ENCODE data around the gene C17orf58. TPM values are rescaled to one million over a fixed set of nuclear protein-coding genes. Genes with fewer than 3 reads are reported as not detected.
"Not testable (repeated sequence)": the region's sequence is repeated elsewhere in the genome, so short reads cannot be mapped to it uniquely, and the experiment has no call there.

The C17orf58 gene
- total and polyA plus RNA-seq, 3 experiments from 2014 or later, result 2.2 to 45.8 (median 45.7) TPM

DNA sequence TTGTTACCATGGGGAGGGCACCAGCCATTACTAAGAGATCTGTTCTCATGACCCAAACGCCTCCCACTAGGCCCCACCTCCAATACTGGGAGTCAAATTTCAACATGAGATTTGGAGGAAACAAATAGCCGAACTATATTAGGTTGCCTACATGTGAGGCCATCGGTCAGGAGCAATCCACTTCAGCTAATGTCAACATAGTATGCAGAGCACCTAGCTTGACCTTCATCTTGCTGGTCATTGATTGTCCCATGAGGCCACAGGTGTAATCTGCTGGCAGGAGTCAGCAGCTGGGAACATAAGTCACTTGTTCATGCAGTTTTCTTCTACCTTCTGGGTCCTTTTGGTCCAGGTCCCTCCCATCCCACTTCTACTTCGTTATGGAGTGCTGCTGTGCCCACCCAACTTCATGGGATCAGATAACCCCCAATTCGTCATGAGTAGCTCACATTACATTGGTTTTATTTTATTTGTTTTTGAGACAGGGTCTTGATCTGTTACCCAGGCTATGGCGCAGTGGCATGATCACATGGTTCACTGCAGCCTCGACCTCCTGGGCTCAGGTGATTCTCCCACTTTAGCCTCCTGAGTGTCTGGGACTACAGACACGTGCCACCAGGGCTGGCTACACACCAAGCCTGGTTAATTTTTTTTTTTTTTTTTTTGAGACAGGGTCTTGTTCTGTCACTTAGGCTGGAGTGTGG is 33.4 kb upstream of the C17orf58 start:
- Histone ChIP-seq H3K4me3 (ENCODE audit: low read length) (no peak overlapping the region), H3K27ac (ENCODE audit: low read depth, low read length) (peak overlapping the region; percentile 11), H3K4me1 (ENCODE audit: insufficient read depth, low read length) (no peaks in the 10 kb centered on the region), H3K27me3 (ENCODE audit: insufficient read depth, low read length, poor library complexity, severe bottlenecking) (no peaks in the 10 kb centered on the region), H3K36me3 (ENCODE audit: insufficient read depth, low read length) (no peaks in the 10 kb centered on the region), H3K9me3 (ENCODE audit: low read length) (no peaks in the 10 kb centered on the region)
- no peaks in the 10 kb centered on the region for H3K36me3 Mint-ChIP-seq
- ChIA-PET POLR2A (no interaction called here), CTCF (no interaction called here)
- no peaks in the 10 kb centered on the region for H3K4me1 Mint-ChIP-seq
- H3K27ac Mint-ChIP-seq, result no peak overlapping the region
- H3K27me3 Mint-ChIP-seq, result peaks cover 0 to 2% of the 10 kb centered on the region in 2 donors
- no peak for DNase-seq
- no peak overlapping the region for H3K4me3 Mint-ChIP-seq
- H3K9me3 Mint-ChIP-seq, result no peaks in the 10 kb centered on the region

DNA sequence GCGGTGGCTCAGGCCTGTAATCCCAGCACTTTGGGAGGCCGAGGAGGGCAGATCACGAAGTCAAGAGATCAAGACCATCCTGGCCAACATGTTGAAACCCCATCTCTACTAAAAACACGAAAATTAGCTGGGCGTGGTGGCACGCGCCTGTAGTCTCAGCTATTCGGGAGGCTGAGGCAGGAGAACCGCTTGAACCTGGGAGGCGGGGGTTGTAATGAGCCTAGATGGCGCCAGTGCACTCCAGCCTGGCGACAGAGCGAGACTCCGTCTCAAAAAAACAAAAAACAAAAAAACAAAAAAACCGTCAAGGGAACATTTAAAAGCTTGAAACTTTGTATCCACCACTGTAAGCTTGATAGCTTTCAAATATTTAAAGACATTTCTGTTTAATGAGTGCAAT is 26.3 kb upstream of the C17orf58 start:
- CTCF ChIA-PET, result interaction anchor here (1.7 kb wide), 1 partner anchor 11 kb away, joined by 4 read pairs; no protein-coding TSS in a partner anchor
- H3K9me3 Mint-ChIP-seq; DNase-seq; H3K4me1 ChIP-seq (ENCODE audit: insufficient read depth, low read length); H3K9me3 ChIP-seq (ENCODE audit: low read length); H3K27me3 ChIP-seq (ENCODE audit: insufficient read depth, low read length, poor library complexity, severe bottlenecking); H3K27me3 Mint-ChIP-seq; H3K27ac ChIP-seq (ENCODE audit: low read depth, low read length); H3K4me3 ChIP-seq (ENCODE audit: low read length); H3K36me3 Mint-ChIP-seq; POLR2A ChIA-PET; H3K36me3 ChIP-seq (ENCODE audit: insufficient read depth, low read length): not testable (repeated sequence)
- H3K27ac Mint-ChIP-seq, result peak overlapping the region in 1 of 8 donors; percentile 74
- peak overlapping the region in 1 of 7 donors; percentile 83 for H3K4me3 Mint-ChIP-seq
- peaks cover 14 to 20% (median 19%) of the 10 kb centered on the region in 3 donors for H3K4me1 Mint-ChIP-seq

DNA sequence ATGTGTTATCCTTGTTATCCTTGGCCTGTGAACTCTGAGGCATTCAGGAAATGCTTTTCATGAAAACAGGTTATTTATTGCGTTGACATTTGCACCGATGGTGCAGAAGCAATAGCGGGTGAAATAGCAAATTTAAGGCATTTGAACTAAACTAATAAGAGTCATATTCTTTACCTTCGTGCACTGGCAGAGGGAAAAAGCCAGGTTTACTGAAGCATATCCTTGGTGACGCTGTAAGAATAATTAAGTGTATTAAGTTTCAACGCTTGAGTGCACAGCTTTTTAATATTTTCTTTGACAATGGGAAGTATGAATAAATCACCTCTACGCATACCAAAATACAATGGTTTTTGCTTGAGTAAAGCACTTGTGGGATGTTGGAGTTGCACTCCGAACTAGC is 25.7 kb upstream of the C17orf58 start:
- no peak for DNase-seq
- Histone ChIP-seq H3K4me1 (ENCODE audit: insufficient read depth, low read length) (peaks cover 9% of the 10 kb centered on the region), H3K36me3 (ENCODE audit: insufficient read depth, low read length) (no peaks in the 10 kb centered on the region), H3K9me3 (ENCODE audit: low read length) (no peaks in the 10 kb centered on the region), H3K27me3 (ENCODE audit: insufficient read depth, low read length, poor library complexity, severe bottlenecking) (no peaks in the 10 kb centered on the region), H3K4me3 (ENCODE audit: low read length) (no peak overlapping the region), H3K27ac (ENCODE audit: low read depth, low read length) (no peak overlapping the region)
- peaks cover 15 to 22% (median 21%) of the 10 kb centered on the region in 3 donors for H3K4me1 Mint-ChIP-seq
- peak overlapping the region in 4 of 8 donors; percentile 43 to 74 (median 60) for H3K27ac Mint-ChIP-seq
- POLR2A ChIA-PET, result no interaction called here
- peaks cover 0 to 8% (median 0%) of the 10 kb centered on the region in 3 donors for H3K36me3 Mint-ChIP-seq
- CTCF ChIA-PET, result no interaction called here
- peaks cover 0 to 7% of the 10 kb centered on the region in 2 donors for H3K27me3 Mint-ChIP-seq
- H3K9me3 Mint-ChIP-seq, result peaks cover 0 to 6% (median 0%) of the 10 kb centered on the region in 5 donors
- peak overlapping the region in 6 of 7 donors; percentile 29 to 83 (median 51) for H3K4me3 Mint-ChIP-seq

DNA sequence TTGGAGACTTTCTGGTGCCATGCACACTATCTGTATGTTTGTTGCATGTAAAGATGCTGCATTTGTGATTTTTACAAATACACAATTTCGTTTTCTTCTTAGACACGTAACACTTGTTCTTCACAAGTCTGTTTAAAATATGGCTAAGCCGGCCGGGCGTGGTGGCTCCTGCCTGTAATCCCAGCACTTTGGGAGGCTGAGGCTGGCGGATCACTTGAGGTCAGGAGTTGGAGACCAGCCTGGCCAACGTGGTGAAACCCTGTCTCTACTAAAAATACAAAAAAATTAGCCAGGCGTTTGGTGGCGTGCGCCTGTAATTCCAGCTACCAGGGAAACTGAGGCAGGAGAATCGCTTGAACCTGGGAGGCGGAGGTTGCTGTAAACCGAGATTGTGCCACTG is 24.5 kb upstream of the C17orf58 start:
- H3K36me3 ChIP-seq (ENCODE audit: insufficient read depth, low read length); H3K27me3 ChIP-seq (ENCODE audit: insufficient read depth, low read length, poor library complexity, severe bottlenecking); H3K36me3 Mint-ChIP-seq; H3K9me3 Mint-ChIP-seq; H3K9me3 ChIP-seq (ENCODE audit: low read length); DNase-seq; H3K4me1 ChIP-seq (ENCODE audit: insufficient read depth, low read length); H3K27me3 Mint-ChIP-seq: not testable (repeated sequence)
- H3K27ac ChIP-seq (ENCODE audit: low read depth, low read length), result peak overlapping the region; percentile 57
- Mint-ChIP-seq H3K4me1 (peaks cover 15 to 24% (median 21%) of the 10 kb centered on the region in 3 donors), H3K27ac (peak overlapping the region; percentile 74 to 97 (median 92)), H3K4me3 (peak overlapping the region; percentile 84 to 92 (median 86))
- CTCF ChIA-PET, result interaction anchor here (0.7 to 1.8 kb wide), 3 partner anchors 11 to 363 kb away, joined by 3 to 14 read pairs (median 13); partner anchors contain the start of gene KPNA2
- H3K4me3 ChIP-seq (ENCODE audit: low read length), result peak overlapping the region; percentile 61
- POLR2A ChIA-PET, result interaction anchor here (0.9 to 1.5 kb wide), 2 partner anchors 12 to 66 kb away, joined by 3 to 5 read pairs; no protein-coding TSS in a partner anchor

DNA sequence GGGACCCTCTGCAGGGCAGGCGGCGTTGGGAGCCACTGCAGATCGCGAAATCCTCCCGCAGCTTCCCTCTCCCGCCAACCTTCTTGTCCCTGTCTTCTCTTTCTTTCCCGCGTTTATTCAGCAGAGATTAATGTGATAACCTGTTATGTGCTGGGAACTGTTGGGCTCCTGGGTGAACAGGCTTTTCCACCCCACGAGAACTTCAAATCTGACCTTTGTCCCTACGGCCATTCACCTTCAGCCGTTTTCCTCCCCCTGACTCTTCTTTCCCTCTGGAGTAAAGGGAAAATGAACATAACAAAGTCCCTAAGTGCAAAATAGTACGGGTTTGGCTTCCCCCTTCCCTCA is 24.1 kb upstream of the C17orf58 start:
- H3K4me1 Mint-ChIP-seq, result peaks cover 15 to 24% (median 21%) of the 10 kb centered on the region in 3 donors
- Histone ChIP-seq H3K4me3 (ENCODE audit: low read length) (peak overlapping the region; percentile 61), H3K27ac (ENCODE audit: low read depth, low read length) (peak overlapping the region; percentile 57), H3K4me1 (ENCODE audit: insufficient read depth, low read length) (peaks cover 9% of the 10 kb centered on the region), H3K27me3 (ENCODE audit: insufficient read depth, low read length, poor library complexity, severe bottlenecking) (no peaks in the 10 kb centered on the region), H3K36me3 (ENCODE audit: insufficient read depth, low read length) (no peaks in the 10 kb centered on the region), H3K9me3 (ENCODE audit: low read length) (no peaks in the 10 kb centered on the region)
- DNase-seq, result no peak
- peaks cover 0 to 7% of the 10 kb centered on the region in 2 donors for H3K27me3 Mint-ChIP-seq
- ChIA-PET POLR2A (interaction anchor here (0.9 to 1.5 kb wide), 3 partner anchors 12 to 66 kb away, joined by 3 to 8 read pairs (median 5); no protein-coding TSS in a partner anchor), CTCF (interaction anchor here (0.7 to 1.8 kb wide), 9 partner anchors 10 to 363 kb away, joined by 3 to 14 read pairs (median 3); partner anchors contain the start of genes C17orf58 and KPNA2)
- H3K4me3 Mint-ChIP-seq, result peak overlapping the region; percentile 84 to 92 (median 86)
- H3K9me3 Mint-ChIP-seq, result peaks cover 0 to 6% (median 0%) of the 10 kb centered on the region in 5 donors
- H3K36me3 Mint-ChIP-seq, result peaks cover 0 to 8% (median 0%) of the 10 kb centered on the region in 3 donors
- peak overlapping the region; percentile 74 to 97 (median 92) for H3K27ac Mint-ChIP-seq

DNA sequence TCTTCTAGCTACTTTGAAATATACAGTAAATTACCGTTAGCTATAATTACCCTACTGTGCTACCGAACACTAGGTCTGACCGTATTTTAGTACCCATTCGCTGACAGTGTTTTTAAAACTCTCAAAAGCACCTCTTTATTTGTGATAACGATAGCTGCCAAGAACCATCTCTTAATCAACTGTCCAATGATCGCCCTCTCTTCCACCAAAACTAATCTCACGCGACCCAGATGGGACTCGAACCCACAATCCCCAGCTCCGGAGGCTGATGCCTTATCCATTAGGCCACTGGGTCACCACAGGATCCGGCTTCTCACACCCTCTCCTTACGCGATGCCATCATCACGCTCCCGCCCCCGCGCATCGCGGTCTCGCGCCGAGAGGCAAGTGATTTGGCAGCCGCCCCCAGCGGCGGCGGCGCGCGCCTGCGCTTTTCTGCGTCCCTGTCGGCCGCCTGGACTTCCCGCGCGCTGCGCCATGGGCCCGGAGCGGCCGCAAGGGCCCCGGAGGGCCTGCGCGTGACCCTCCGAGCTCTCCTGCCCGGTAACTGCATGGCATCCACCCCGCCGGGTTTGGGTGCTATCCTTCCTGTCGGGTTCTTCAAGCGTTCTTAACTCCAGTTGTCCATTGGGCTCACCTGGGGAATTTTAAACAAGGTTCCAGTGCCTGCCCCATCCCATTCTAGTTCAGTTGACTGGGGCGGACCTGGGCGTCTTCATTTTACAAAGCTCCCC is 23.6 kb upstream of the C17orf58 start:
- Mint-ChIP-seq H3K9me3 (peaks cover 0 to 6% (median 0%) of the 10 kb centered on the region in 5 donors), H3K36me3 (peaks cover 0 to 8% (median 0%) of the 10 kb centered on the region in 3 donors), H3K4me3 (peak overlapping the region; percentile 84 to 92 (median 86)), H3K4me1 (peaks cover 15 to 24% (median 21%) of the 10 kb centered on the region in 3 donors), H3K27me3 (peaks cover 0 to 7% of the 10 kb centered on the region in 2 donors), H3K27ac (peak overlapping the region; percentile 74 to 97 (median 92))
- CTCF ChIA-PET, result interaction anchor here (0.7 to 1.8 kb wide), 11 partner anchors 10 to 364 kb away, joined by 3 to 14 read pairs (median 3); partner anchors contain the start of genes C17orf58 and KPNA2
- no peaks in the 10 kb centered on the region for H3K27me3 ChIP-seq (ENCODE audit: insufficient read depth, low read length, poor library complexity, severe bottlenecking)
- peak; percentile 89 to 96 (median 92) for DNase-seq
- peaks cover 9% of the 10 kb centered on the region for H3K4me1 ChIP-seq (ENCODE audit: insufficient read depth, low read length)
- POLR2A ChIA-PET, result interaction anchor here (0.9 to 1.5 kb wide), 3 partner anchors 13 to 67 kb away, joined by 3 to 8 read pairs (median 5); no protein-coding TSS in a partner anchor
- no peaks in the 10 kb centered on the region for H3K9me3 ChIP-seq (ENCODE audit: low read length)
- H3K4me3 ChIP-seq (ENCODE audit: low read length), result peak overlapping the region; percentile 61
- H3K27ac ChIP-seq (ENCODE audit: low read depth, low read length), result peak overlapping the region; percentile 57
- no peaks in the 10 kb centered on the region for H3K36me3 ChIP-seq (ENCODE audit: insufficient read depth, low read length)

DNA sequence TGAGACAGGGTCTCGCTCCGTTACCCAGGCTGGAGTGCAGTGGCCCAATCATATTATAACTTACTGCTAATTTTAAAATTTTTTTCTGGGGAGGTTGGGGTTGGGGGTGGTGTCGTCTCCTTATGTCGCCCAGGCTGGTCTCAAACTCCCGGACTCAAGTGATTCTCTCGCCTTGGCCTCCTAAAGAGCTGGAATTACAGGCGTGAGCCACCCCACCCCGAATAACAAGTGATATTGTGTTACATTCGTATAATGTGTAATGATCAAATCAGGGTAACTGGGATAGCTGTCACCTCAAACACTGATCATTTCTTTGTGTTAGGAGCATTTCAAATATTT is 23.0 kb upstream of the C17orf58 start:
- Histone ChIP-seq H3K4me3 (ENCODE audit: low read length) (peak overlapping the region; percentile 61), H3K27ac (ENCODE audit: low read depth, low read length) (no peak overlapping the region)
- H3K27ac Mint-ChIP-seq, result peak overlapping the region in 5 of 8 donors; percentile 64 to 97 (median 87)

More for the DNA sequence above, 23.0 kb upstream of the C17orf58 start:
- Histone ChIP-seq H3K4me1 (ENCODE audit: insufficient read depth, low read length) (peaks cover 9% of the 10 kb centered on the region), H3K27me3 (ENCODE audit: insufficient read depth, low read length, poor library complexity, severe bottlenecking) (no peaks in the 10 kb centered on the region), H3K9me3 (ENCODE audit: low read length) (no peaks in the 10 kb centered on the region), H3K36me3 (ENCODE audit: insufficient read depth, low read length) (no peaks in the 10 kb centered on the region)
- Mint-ChIP-seq H3K4me3 (peak overlapping the region; percentile 84 to 92 (median 86)), H3K4me1 (peaks cover 15 to 24% (median 21%) of the 10 kb centered on the region in 3 donors), H3K27me3 (peaks cover 0 to 7% of the 10 kb centered on the region in 2 donors), H3K36me3 (peaks cover 0 to 8% (median 0%) of the 10 kb centered on the region in 3 donors), H3K9me3 (peaks cover 0 to 6% (median 0%) of the 10 kb centered on the region in 5 donors)
- no peak for DNase-seq
- CTCF ChIA-PET, result interaction anchor here (0.8 to 1.8 kb wide), 10 partner anchors 9 to 167 kb away, joined by 3 to 14 read pairs (median 3); partner anchors contain the start of genes C17orf58 and KPNA2
- POLR2A ChIA-PET, result interaction anchor here (1.5 kb wide), 2 partner anchors 13 to 25 kb away, joined by 5 to 8 read pairs; no protein-coding TSS in a partner anchor

Data from CD8-positive, alpha-beta memory T cell (primary cell).